BLaER1 (cell line): Measurements from ENCODE around the gene SCGB1A1.
"Not testable (repeated sequence)": the region's sequence is repeated elsewhere in the genome, so short reads cannot be mapped to it uniquely, and the experiment has no call there.

Experiments used
- H3K27ac ChIP-seq: shearing (Covaris generic); formaldehyde crosslinking; 2 replicates; pipeline ENCODE4 v1.8.1; 2022
- H3K27me3 ChIP-seq: shearing (Covaris generic); formaldehyde crosslinking; 2 replicates; pipeline ENCODE4 v1.8.1; 2022
- H3K36me3 ChIP-seq: shearing (Covaris generic); formaldehyde crosslinking; 2 replicates; pipeline ENCODE4 v1.8.1; 2022
- H3K4me1 ChIP-seq: shearing (Covaris generic); formaldehyde crosslinking; 2 replicates; pipeline ENCODE4 v1.8.1; 2022
- H3K4me2 ChIP-seq: shearing (Covaris generic); formaldehyde crosslinking; 2 replicates; pipeline ENCODE4 v1.8.1; 2022
- H3K4me3 ChIP-seq: shearing (Covaris generic); formaldehyde crosslinking; 2 replicates; pipeline ENCODE4 v1.8.1; 2022
- H3K9ac ChIP-seq: shearing (Covaris generic); formaldehyde crosslinking; 2 replicates; pipeline ENCODE4 v1.8.1; 2022
- H3K9me3 ChIP-seq: shearing (Covaris generic); formaldehyde crosslinking; 2 replicates; pipeline ENCODE4 v1.8.1; 2022
- H4K20me1 ChIP-seq: shearing (Covaris generic); formaldehyde crosslinking; 2 replicates; pipeline ENCODE4 v1.8.1; 2022
- Cebpa-rat ChIP-seq: shearing (Covaris generic); IDR thresholded peaks from 2 replicates; pipeline ENCODE4 v1.8.1; 2022

Gene SCGB1A1

DNA sequence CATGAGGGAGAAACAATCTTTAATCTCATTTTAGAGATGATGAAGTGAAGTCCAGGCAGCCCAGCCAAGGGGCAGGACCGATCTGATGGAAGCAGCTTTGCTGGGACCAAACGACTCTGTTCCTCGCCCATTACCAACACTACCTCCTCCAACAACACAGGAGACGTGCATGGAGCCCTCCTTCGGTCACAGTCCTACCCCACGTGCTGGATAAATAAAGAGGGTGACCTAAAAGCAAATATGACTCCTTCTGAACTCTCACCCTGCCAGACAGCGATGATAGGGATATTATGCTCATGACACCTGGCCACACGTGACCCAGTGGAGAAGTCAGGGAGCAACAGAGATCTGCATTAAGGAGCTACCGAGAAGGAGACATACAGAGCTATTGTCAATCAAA lies 26.0 kb downstream of the SCGB1A1 start:
- TF ChIP-seq Cebpa-rat = no peak
- H3K27ac ChIP-seq = no peak overlapping the region
- no peaks in the 10 kb centered on the region for H3K9me3 ChIP-seq
- H3K9ac ChIP-seq = no peak overlapping the region
- H3K27me3 ChIP-seq = peaks cover 26% of the 10 kb centered on the region
- H3K36me3 ChIP-seq = no peaks in the 10 kb centered on the region
- H3K4me2 ChIP-seq = peak overlapping the region; percentile 55
- 0 out of 2 replicates have a peak overlapping the region, but pooled peaks have one; percentile 49 for H3K4me3 ChIP-seq
- H3K4me1 ChIP-seq = peaks cover 9% of the 10 kb centered on the region; the same call in 1 of the 2 replicates
- H4K20me1 ChIP-seq = no peaks in the 10 kb centered on the region

DNA sequence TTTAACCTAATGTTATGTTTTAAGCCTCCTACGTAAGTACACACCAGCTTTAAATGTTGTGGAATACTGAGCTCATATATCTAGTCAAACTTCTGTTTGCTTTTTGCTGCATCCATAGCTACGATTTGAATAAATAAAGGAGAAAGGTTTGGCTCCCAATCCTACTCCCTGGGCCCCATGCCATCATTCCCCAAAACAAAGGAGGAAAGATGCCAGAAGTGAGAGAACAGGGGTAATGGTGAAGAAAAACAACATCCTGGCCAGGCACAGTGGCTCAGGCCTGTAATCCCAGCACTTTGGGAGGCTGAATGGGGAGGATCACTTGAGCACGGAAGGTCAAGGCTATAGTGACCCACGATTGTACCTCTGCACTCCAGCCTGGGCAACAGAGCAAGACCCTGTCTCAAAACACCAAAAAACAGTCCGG lies 26.5 kb downstream of the SCGB1A1 start:
- H3K27ac ChIP-seq = no peak overlapping the region

DNA sequence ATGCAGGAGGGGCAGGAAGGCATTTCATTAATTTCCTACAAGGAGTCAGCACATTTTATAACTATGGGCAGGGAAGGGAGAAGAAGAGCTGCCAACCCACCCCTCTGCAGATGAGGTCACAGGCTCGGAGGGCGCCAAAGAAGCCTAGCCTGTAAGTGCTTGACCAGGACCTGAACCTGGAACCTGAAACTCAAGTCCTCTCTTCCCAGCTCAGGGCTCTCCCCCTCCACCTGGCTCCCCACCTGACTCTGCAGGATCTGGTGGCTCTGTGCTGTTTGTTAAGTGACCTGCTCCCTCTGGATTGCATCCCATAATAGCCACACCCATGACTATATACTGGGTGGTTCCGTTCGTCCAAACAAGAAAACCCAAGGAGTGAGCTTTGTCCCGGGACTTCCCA lies 27.3 kb downstream of the SCGB1A1 start:
- Histone ChIP-seq H3K36me3 (no peaks in the 10 kb centered on the region), H3K4me2 (no peak overlapping the region), H3K27ac (no peak overlapping the region), H3K9me3 (no peaks in the 10 kb centered on the region), H3K9ac (no peak overlapping the region), H3K27me3 (peaks cover 26% of the 10 kb centered on the region), H3K4me3 (no peak overlapping the region), H3K4me1 (peaks cover 9% of the 10 kb centered on the region; the same call in 1 of the 2 replicates), H4K20me1 (no peaks in the 10 kb centered on the region)
- TF ChIP-seq Cebpa-rat = no peak

More for the DNA sequence above, 26.5 kb downstream of the SCGB1A1 start:
- no peaks in the 10 kb centered on the region for H4K20me1 ChIP-seq
- no peak overlapping the region for H3K9ac ChIP-seq
- TF ChIP-seq Cebpa-rat = no peak
- H3K36me3 ChIP-seq = no peaks in the 10 kb centered on the region
- H3K4me3 ChIP-seq = no peak overlapping the region
- H3K4me1 ChIP-seq = peaks cover 9% of the 10 kb centered on the region; the same call in 1 of the 2 replicates
- peaks cover 26% of the 10 kb centered on the region for H3K27me3 ChIP-seq
- H3K9me3 ChIP-seq = no peaks in the 10 kb centered on the region
- H3K4me2 ChIP-seq = no peak overlapping the region

- Histone ChIP-seq H3K4me1 (peaks cover 3% of the 10 kb centered on the region; the same call in 1 of the 2 replicates), H3K4me3 (no peak overlapping the region), H3K36me3 (no peaks in the 10 kb centered on the region), H3K4me2 (no peak overlapping the region), H4K20me1 (no peaks in the 10 kb centered on the region), H3K27ac (no peak overlapping the region), H3K9me3 (no peaks in the 10 kb centered on the region), H3K27me3 (peaks cover 14% of the 10 kb centered on the region), H3K9ac (no peak overlapping the region)
- no peak for TF ChIP-seq Cebpa-rat
Measured at GRCh38 chr11:62449451-62449851, 30.6 kb downstream of the SCGB1A1 start.

GRCh38 chr11:62449912-62450311 lies 31.1 kb downstream of the SCGB1A1 start:
- H3K27ac ChIP-seq, H3K4me3 ChIP-seq, H3K4me2 ChIP-seq, H3K9ac ChIP-seq, H4K20me1 ChIP-seq, H3K27me3 ChIP-seq, H3K4me1 ChIP-seq, H3K36me3 ChIP-seq, H3K9me3 ChIP-seq: not testable (repeated sequence)

DNA sequence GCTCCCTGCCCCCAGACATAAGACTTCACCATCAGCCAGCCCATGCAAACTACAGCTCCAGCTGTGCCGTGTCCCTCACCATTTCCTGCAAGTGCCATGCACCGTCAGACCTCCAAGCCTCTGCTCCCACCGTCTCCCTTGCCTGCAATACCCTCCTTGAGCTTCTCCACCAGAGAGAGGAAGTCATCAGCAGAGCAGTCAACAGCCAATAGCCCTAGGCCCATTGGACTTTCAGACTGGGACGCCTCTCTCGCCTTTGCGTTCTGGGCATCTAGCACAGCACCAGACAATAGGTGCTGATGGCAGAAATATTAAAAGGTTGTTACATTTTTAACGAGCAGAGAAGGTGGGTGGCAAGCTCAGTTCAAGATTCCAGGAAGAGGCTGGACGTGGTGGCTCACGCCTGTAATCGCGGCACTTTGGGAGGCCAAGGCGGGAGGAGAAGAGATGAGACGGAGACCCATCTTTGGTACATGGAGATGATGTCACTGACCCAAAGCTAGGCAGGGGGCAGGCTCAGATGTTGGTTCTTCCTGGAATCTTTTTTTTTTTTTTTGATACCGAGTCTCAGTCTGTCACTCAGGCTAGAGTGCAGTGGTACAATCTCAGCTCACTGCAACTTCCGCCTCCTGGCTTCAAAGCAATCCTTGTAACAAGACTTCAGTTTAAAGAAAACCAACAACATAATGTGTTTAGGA lies 31.9 kb downstream of the SCGB1A1 start:
- H3K36me3 ChIP-seq = no peaks in the 10 kb centered on the region
- no peak overlapping the region for H3K27ac ChIP-seq
- H3K4me3 ChIP-seq = no peak overlapping the region
- H3K9ac ChIP-seq = no peak overlapping the region
- H3K4me1 ChIP-seq = no peaks in the 10 kb centered on the region
- no peaks in the 10 kb centered on the region for H3K9me3 ChIP-seq
- no peak for TF ChIP-seq Cebpa-rat
- H4K20me1 ChIP-seq = no peaks in the 10 kb centered on the region
- H3K4me2 ChIP-seq = no peak overlapping the region
- peaks cover 2% of the 10 kb centered on the region; the same call in 1 of the 2 replicates for H3K27me3 ChIP-seq

DNA sequence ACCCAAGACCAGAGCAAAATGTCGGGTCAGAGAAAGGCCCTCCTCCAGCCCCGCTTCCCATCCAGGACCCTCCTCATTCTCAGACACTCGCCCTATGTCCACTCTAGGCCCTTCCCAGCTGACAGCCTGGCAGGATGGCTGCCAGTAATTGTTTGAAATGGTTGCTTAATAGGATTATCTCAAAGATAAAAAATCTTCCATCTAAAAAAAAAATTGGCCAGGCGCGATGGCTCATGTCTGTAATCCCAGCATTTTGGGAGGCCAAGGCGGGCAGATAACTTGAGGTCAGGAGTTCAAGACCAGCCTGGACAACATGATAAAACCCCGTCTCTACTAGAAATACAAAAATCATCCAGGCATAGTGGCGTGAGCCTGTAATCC lies 32.4 kb downstream of the SCGB1A1 start:
- Histone ChIP-seq H3K9me3 (no peaks in the 10 kb centered on the region), H3K4me3 (no peak overlapping the region)

GRCh38 chr11:62452261-62452660 lies 33.4 kb downstream of the SCGB1A1 start:
- no peaks in the 10 kb centered on the region for H3K27me3 ChIP-seq
- H3K4me1 ChIP-seq = no peaks in the 10 kb centered on the region
- no peaks in the 10 kb centered on the region for H3K9me3 ChIP-seq
- no peak overlapping the region for H3K9ac ChIP-seq
- H3K4me3 ChIP-seq = no peak overlapping the region
- H4K20me1 ChIP-seq = no peaks in the 10 kb centered on the region
- TF ChIP-seq Cebpa-rat = no peak
- no peaks in the 10 kb centered on the region for H3K36me3 ChIP-seq
- no peak overlapping the region for H3K27ac ChIP-seq
- no peak overlapping the region for H3K4me2 ChIP-seq

More for the DNA sequence above, 32.4 kb downstream of the SCGB1A1 start:
- no peak overlapping the region for H3K4me2 ChIP-seq
- H3K27me3 ChIP-seq = no peaks in the 10 kb centered on the region
- TF ChIP-seq Cebpa-rat = no peak
- H3K36me3 ChIP-seq = no peaks in the 10 kb centered on the region
- H3K27ac ChIP-seq = no peak overlapping the region
- no peaks in the 10 kb centered on the region for H3K4me1 ChIP-seq
- H3K9ac ChIP-seq = no peak overlapping the region
- no peaks in the 10 kb centered on the region for H4K20me1 ChIP-seq

GRCh38 chr11:62452839-62453468 lies 34.1 kb downstream of the SCGB1A1 start:
- Histone ChIP-seq H3K4me1 (no peaks in the 10 kb centered on the region), H3K36me3 (no peaks in the 10 kb centered on the region), H3K9me3 (no peaks in the 10 kb centered on the region), H4K20me1 (no peaks in the 10 kb centered on the region), H3K9ac (no peak overlapping the region), H3K27ac (no peak overlapping the region), H3K27me3 (no peaks in the 10 kb centered on the region), H3K4me2 (no peak overlapping the region), H3K4me3 (no peak overlapping the region)
- TF ChIP-seq Cebpa-rat = no peak

DNA sequence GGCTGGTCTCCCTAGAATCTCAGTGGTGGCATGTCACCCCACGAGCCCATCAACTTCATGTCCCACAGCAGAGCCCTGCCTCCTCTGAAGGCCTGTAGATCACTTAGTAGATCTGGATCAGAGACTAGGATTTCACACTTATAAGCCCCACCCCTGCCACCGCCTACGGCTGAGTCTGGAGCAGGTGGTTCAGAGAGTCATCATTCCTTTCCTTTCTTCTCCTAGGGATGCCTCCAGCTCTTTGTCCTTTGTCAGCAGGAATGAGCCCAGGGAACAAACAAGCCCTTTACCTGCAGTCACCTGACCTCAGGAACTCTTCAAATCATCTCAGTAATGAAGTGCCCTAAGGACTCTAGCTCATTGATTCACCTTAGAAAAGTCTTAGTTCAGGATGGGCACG lies 37.8 kb downstream of the SCGB1A1 start:
- Histone ChIP-seq H3K4me3 (no peak overlapping the region), H3K9me3 (no peaks in the 10 kb centered on the region), H3K36me3 (no peaks in the 10 kb centered on the region), H3K27me3 (no peaks in the 10 kb centered on the region), H3K4me2 (no peak overlapping the region), H3K9ac (no peak overlapping the region), H4K20me1 (no peaks in the 10 kb centered on the region), H3K27ac (no peak overlapping the region), H3K4me1 (no peaks in the 10 kb centered on the region)
- TF ChIP-seq Cebpa-rat = no peak
